Hepatocyte (in vitro differentiated cells): Measurements from ENCODE around the gene GPATCH2. TPM values are rescaled to one million over a fixed set of nuclear protein-coding genes. Genes with fewer than 3 reads are reported as not detected.
"Not testable (repeated sequence)": the region's sequence is repeated elsewhere in the genome, so short reads cannot be mapped to it uniquely, and the experiment has no call there.

Experiments
- DNase-seq: peaks from one replicate; pipeline ENCODE4 v3.0.0-alpha.2; 2016; ENCODE audit warnings: low spot score
- H2AFZ ChIP-seq: fragments of 200-600 bp; sonication (generic); 2 replicates; pipeline ENCODE4 v1.6.0; 2016; ENCODE audit warnings: antibody characterized with exemption, mild to moderate bottlenecking
- H3K27ac ChIP-seq: fragments of 200-600 bp; sonication (generic); 2 replicates; pipeline ENCODE4 v1.5.1; 2016; ENCODE audit warnings: mild to moderate bottlenecking
- H3K27me3 ChIP-seq: fragments of 200-600 bp; sonication (generic); 2 replicates; pipeline ENCODE4 v1.6.1; 2016
- H3K36me3 ChIP-seq: fragments of 200-600 bp; sonication (generic); replicated peaks from 2 replicates; pipeline ENCODE4 v1.5.1; 2016; ENCODE audit warnings: low read depth; ENCODE audit not compliant: insufficient read depth
- H3K4me1 ChIP-seq: fragments of 200-600 bp; sonication (generic); 2 replicates; pipeline ENCODE4 v1.5.1; 2016; ENCODE audit warnings: mild to moderate bottlenecking, moderate library complexity; ENCODE audit not compliant: insufficient read depth
- H3K4me2 ChIP-seq: fragments of 200-600 bp; sonication (generic); 2 replicates; pipeline ENCODE4 v1.6.0; 2016
- H3K4me3 ChIP-seq: fragments of 200-600 bp; sonication (generic); 2 replicates; pipeline ENCODE4 v1.5.1; 2016; ENCODE audit warnings: mild to moderate bottlenecking
- H3K79me2 ChIP-seq: fragments of 200-600 bp; sonication (generic); 2 replicates; pipeline ENCODE4 v1.6.0; 2017; ENCODE audit warnings: mild to moderate bottlenecking
- H3K9me2 ChIP-seq: fragments of 200-600 bp; sonication (generic); replicated peaks from 2 replicates; pipeline ENCODE4 v1.6.0; 2017; ENCODE audit warnings: mild to moderate bottlenecking; ENCODE audit not compliant: insufficient read depth
- H3K9me3 ChIP-seq: fragments of 200-600 bp; sonication (generic); 2 replicates; pipeline ENCODE4 v1.5.1; 2016; ENCODE audit warnings: low read depth, mild to moderate bottlenecking
- H4K20me1 ChIP-seq: fragments of 200-600 bp; sonication (generic); 2 replicates; pipeline ENCODE4 v1.6.0; 2016; ENCODE audit warnings: mild to moderate bottlenecking; ENCODE audit not compliant: insufficient read depth, poor library complexity, severe bottlenecking
- CTCF ChIP-seq: fragments of 200-600 bp; sonication (generic); IDR thresholded peaks from 2 replicates; pipeline ENCODE4 v1.5.1; 2016; ENCODE audit warnings: antibody characterized with exemption, mild to moderate bottlenecking; ENCODE audit not compliant: poor library complexity
- EZH2 ChIP-seq: fragments of 200-600 bp; sonication (generic); IDR thresholded peaks from 2 replicates; pipeline ENCODE4 v1.6.1; 2016; ENCODE audit warnings: antibody characterized with exemption, mild to moderate bottlenecking, borderline replicate concordance
- EZH2phosphoT487 ChIP-seq: fragments of 200-600 bp; sonication (generic); IDR thresholded peaks from one replicate; pipeline ENCODE4 v1.6.1; 2018; ENCODE audit warnings: antibody characterized with exemption, mild to moderate bottlenecking, low read depth, moderate library complexity; ENCODE audit not compliant: unreplicated experiment, severe bottlenecking
- WGBS: methylation state at CpG from one replicate; pipeline ENCODE4 v1.1.6; 2016; ENCODE audit warnings: low lambda C conversion rate; ENCODE audit errors: missing lambda C conversion rate; 5-methylcytosine and 5-hydroxymethylcytosine counted together
- polyA plus RNA-seq: library from polyadenylated mRNA; unstranded; fragments of >200 nt; fragmentation: Nextera tagmentation; extraction: Ambion mirVana; gene quantifications from 2 replicates; pipeline ENCODE4 v1.2.1, GENCODE V29; 2016
- total RNA-seq: library from RNA; depleted of rRNA; stranded (reverse); fragments of >200 nt; gene quantifications from 2 replicates; pipeline ENCODE4 v1.2.3, GENCODE V29; 2014

GPATCH2 gene
- total and polyA plus RNA-seq, 2 experiments from 2014 or later = 7.8 to 22.5 TPM

DNA sequence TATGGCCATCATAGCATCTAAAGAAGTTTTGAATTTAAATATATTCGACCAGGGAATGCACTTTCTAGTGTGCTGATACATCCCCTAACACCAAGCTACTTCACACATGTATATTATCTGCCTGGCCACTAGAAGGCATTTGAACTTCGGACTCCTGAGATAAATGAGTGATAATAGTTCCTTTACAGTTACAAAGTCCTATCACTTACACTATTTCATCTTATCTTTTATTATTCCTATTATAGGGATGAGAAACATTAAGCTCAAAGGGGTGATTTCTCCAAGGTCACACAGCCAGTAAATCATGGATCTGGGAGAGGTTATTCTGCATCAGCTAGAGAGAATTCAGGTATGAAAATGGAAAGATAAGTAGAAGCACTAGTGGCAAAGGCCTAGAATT lies 40.3 kb downstream of the GPATCH2 start:
- Histone ChIP-seq H3K9me2 (peaks cover 3% of the 10 kb centered on the region), H3K36me3 (no peaks in the 10 kb centered on the region), H3K27me3 (no peaks in the 10 kb centered on the region), H3K9me3 (no peaks in the 10 kb centered on the region), H3K4me3 (no peak overlapping the region), H3K4me1 (no peaks in the 10 kb centered on the region), H4K20me1 (no peaks in the 10 kb centered on the region), H3K4me2 (no peak overlapping the region), H3K27ac (no peak overlapping the region), H3K79me2 (no peaks in the 10 kb centered on the region), H2AFZ (no peak overlapping the region)
- TF ChIP-seq EZH2 (no peak), EZH2phosphoT487 (no peak), CTCF (peak; percentile 12)
- DNase-seq = peak; percentile 30
- 76% methylated on average over 2 of the region's 2 CpGs for WGBS

DNA sequence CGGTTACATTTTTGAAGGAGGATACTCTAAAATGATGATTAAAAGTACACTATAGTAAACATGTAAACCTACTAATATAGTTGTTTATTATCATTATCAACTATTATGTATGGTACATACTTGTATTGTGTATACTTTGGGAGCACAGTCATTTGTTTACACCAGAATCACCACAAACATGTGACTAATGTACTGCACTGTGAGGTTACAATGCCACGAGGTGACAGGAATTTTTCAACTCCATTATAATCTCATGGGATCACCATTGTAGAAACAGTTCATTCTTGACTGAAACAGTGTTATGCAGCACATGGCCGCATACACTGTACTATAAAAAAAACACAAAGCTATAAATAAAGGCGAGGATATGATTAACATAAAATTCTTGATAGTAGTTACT lies 44.3 kb downstream of the GPATCH2 start:
- Histone ChIP-seq H3K4me1 (no peaks in the 10 kb centered on the region), H3K9me2 (no peaks in the 10 kb centered on the region), H3K9me3 (no peaks in the 10 kb centered on the region), H3K4me2 (no peak overlapping the region), H3K27ac (no peak overlapping the region), H3K27me3 (no peaks in the 10 kb centered on the region), H2AFZ (no peak overlapping the region), H3K36me3 (no peaks in the 10 kb centered on the region), H3K79me2 (no peaks in the 10 kb centered on the region), H3K4me3 (no peak overlapping the region), H4K20me1 (no peaks in the 10 kb centered on the region)
- WGBS = 84% methylated on average over 4 of the region's 4 CpGs
- TF ChIP-seq EZH2 (no peak), CTCF (no peak), EZH2phosphoT487 (no peak)
- no peak for DNase-seq

DNA sequence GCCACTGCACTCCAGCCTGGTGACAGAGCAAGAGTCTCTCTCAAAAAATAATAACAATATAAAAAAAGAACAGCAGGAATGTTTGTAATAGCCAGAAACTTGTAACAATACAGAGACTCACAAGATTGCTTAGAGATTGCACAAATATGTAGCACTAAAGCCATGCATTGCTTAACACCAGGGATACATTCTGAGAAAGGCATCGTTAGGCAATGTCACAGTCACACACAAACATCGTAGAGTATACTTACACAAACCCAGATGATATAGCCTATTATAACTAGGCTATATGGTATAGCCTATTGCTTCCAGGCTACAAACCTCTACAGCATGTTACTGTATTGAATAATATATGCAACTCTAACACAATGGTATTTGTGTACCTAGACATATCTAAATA lies 45.3 kb downstream of the GPATCH2 start:
- no peak overlapping the region for H3K4me2 ChIP-seq
- TF ChIP-seq CTCF = no peak
- TF ChIP-seq EZH2 = no peak
- no peak for TF ChIP-seq EZH2phosphoT487
- H3K27me3 ChIP-seq = no peaks in the 10 kb centered on the region
- H3K4me3 ChIP-seq = no peak overlapping the region
- H3K9me2 ChIP-seq = no peaks in the 10 kb centered on the region
- no peaks in the 10 kb centered on the region for H3K36me3 ChIP-seq
- no peak overlapping the region for H2AFZ ChIP-seq
- no peak overlapping the region for H3K27ac ChIP-seq
- 89% methylated on average over 2 of the region's 2 CpGs for WGBS
- H3K9me3 ChIP-seq = no peaks in the 10 kb centered on the region
- DNase-seq = no peak
- no peaks in the 10 kb centered on the region for H3K79me2 ChIP-seq
- no peaks in the 10 kb centered on the region for H3K4me1 ChIP-seq
- no peaks in the 10 kb centered on the region for H4K20me1 ChIP-seq

DNA sequence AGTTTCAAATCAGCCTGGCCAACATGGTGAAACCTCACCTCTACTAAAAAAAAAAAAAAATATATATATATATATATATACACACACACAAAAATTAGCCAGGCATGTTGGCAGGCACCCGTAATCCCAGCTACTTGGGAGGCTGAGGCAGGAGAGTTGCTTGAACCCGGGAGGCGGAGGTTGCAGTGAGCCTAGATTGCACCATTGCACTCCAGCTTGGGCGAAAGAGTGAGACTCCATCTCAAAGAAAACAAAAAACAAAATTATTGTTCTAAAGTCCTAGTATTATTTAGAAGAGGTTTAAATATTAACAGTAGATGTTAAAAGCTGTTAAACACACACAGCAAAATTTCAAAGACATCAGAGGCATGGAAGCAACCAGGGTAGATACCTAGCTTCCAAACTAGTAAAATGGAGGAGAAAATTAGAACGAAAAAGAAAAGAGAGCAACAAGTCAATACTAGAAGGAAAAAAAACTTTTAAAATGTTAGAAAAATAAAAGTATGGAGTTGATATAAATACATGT lies 46.5 kb downstream of the GPATCH2 start:
- H4K20me1 ChIP-seq, H3K4me2 ChIP-seq, H2AFZ ChIP-seq, H3K4me1 ChIP-seq, H3K79me2 ChIP-seq, H3K9me3 ChIP-seq, H3K36me3 ChIP-seq, H3K4me3 ChIP-seq, DNase-seq, H3K27me3 ChIP-seq, H3K9me2 ChIP-seq, H3K27ac ChIP-seq: not testable (repeated sequence)
- 80% methylated on average over 5 of the region's 5 CpGs for WGBS
